SW 1271 (cell line): ENCODE results near the gene FUBP3.

Source experiments
- DNase-seq, 2 experiments: peaks; one replicate each; lab custom pipeline; 2025; lab: John Stamatoyannopoulos, UW

FUBP3 gene, protein sequence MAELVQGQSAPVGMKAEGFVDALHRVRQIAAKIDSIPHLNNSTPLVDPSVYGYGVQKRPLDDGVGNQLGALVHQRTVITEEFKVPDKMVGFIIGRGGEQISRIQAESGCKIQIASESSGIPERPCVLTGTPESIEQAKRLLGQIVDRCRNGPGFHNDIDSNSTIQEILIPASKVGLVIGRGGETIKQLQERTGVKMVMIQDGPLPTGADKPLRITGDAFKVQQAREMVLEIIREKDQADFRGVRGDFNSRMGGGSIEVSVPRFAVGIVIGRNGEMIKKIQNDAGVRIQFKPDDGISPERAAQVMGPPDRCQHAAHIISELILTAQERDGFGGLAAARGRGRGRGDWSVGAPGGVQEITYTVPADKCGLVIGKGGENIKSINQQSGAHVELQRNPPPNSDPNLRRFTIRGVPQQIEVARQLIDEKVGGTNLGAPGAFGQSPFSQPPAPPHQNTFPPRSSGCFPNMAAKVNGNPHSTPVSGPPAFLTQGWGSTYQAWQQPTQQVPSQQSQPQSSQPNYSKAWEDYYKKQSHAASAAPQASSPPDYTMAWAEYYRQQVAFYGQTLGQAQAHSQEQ

DNA sequence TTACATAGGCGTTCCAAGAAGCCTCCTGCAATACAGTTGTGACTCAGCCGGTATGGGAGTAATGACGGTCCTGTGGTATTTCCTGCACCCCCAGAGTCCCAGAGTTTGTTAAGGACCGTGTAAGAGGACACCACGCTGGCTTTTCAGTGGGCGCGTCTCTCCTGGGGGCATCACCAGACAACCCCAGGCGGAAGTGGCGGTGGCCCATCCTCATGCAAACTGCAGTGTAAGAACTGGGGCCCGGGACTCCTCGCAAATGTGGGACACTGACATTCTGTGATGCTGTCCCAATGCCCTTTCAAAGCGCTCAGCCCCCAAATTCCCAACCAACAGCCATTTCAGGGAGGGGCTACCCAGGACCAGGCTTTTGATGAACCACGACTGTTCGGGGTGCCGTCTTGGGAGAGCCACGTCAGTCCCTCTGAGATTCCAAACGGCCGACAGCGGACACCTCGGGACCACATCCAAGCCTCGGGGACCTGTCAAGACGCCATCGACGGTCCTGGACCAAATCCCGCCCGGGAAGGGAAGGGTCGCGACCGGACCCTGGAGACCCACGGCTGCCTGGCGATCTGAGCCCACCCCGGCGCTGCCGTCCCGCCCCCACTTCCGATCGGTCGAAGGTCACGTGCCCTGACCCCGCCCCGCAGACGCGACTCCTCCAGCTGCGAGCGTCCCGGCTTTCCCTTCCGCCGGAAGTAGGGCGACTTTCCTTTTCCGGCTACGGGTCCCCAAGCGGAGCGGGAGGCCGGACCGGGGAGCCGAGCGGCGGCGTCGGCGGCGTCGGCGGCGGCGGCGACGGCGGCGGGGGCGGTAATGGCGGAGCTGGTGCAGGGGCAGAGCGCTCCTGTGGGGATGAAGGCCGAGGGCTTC, at the start of gene FUBP3:
TSS of gene FUBP3 (plus strand) at position 713 of the 873 bp plus-strand sequence. CDS start at position 817, 104 bp downstream.
- peak; percentile 89 to 90 for DNase-seq

DNA sequence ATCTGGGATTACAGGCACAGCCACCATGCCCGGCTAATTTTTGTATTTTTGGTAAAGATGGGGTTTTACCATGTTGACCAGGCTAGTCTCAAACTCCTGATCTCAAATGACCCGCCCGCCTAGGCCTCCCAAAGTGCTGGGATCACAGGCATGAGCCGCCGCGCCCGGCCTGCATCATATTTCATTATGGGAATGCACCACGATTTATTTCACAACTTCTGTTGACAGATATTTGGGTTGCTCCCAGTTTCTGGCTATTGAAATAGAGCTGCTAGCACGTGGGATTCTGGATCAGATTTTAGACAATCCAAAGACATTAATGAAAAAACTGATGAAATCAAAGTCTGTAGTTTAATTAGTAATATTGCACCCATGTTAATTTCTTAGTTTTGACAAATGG, 48.4 kb upstream of the FUBP3 start:
- no peak for DNase-seq

DNA sequence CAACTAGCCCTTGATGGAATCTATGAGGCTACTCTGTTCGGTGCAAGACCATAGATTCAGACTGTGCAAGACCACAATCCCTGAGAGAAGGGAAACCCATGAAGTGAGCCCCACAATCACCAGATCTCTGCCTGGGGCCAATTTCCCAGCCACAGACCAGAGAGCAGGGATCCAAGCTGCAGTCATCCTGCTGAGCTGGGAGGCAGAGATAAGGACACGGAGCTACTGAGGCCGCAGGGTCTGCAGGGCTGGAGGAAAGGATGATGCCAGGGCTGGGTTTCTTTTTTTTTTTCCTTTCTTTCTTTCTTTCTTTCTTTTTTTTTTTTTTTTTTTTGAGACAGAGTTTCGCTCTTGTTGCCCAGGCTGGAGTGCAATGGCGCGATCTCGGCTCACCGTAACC, 47.7 kb upstream of the FUBP3 start:
- no peak for DNase-seq

DNA sequence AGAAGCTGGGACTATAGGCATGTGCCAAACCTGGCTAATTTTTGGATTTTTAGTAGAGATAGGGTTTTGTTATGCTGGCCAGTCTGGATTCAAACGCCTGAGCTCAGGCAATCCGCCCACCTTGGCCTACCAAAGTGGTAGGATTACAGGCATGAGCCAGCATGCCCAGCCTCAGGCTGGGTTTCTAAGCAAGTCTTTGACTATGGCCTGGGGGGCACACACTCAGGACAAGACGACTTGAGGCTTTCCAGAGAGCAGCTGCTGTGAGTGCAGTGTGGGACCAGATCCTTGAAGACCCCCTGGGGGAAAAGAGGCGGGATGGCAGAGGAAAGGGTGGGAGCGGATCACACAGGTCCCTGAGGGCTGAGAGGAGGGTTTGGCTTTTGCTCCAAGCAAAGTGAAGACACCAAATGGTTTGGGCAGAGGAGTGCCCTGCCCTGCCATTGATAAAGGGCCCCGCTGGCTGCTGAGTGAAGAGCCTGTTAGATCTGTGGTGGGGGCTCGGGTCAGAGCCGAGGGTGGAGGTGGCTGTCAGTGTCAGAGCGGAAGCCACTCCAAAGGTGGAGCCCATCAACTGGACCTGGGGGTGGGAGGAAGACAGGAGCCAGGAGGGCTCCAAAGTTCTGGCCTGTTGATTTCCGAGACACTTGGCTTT, 46.8 kb upstream of the FUBP3 start:
- no peak for DNase-seq

DNA sequence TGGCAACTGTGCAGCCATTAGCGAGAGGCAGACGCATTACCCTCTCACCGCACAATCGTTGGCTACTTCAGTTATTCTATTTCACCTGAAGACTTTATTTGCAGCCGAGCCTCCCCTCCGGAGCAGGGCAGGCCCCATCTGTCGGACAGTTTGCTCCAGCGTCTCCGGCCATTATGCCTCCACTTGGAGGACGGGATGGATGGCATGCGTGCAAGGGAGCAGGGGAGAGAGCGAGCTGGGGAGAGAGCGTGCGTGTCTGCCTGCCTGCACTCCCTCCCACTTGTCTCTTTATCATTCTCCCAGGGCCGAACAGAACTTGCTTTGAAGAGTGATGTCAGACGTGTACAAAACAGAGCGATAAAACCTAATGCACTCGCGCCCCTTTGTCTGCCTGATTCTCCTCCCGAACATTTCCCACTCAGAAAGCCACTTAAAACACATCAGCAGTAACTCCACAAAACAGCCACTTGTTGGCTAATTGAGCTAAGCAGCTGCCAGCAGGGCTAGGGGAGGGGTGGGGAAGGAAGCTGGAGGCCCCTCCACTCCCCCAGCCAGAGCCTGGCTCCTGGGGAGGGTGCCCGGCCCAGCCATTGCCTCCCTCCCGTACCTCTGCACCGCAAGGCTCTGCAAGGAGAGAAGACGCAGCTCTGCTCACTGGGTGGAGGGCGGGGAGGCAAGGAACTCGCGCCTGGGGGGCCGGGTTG, 43.4 kb upstream of the FUBP3 start:
- no peak for DNase-seq

DNA sequence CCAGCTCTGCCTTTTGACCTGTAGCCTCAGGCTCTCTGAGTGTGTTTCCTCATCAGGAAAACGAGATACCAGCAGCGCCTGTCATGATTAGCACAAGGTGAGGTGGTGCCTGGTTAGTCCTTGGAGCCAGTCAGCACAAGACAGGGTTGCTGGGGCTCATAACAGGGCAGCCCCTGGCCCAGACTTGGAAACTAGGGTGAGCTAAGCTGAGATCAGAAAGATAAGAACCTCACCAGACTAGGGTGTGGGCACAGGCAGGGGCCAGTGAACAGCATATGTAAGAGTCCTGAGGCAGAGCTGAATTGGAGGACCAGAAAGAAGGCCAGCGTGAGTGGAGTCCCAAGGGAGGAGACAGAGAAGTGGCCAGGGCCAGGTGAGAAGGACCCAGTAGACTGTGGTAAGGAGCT, 42.7 kb upstream of the FUBP3 start:
- no peak for DNase-seq

DNA sequence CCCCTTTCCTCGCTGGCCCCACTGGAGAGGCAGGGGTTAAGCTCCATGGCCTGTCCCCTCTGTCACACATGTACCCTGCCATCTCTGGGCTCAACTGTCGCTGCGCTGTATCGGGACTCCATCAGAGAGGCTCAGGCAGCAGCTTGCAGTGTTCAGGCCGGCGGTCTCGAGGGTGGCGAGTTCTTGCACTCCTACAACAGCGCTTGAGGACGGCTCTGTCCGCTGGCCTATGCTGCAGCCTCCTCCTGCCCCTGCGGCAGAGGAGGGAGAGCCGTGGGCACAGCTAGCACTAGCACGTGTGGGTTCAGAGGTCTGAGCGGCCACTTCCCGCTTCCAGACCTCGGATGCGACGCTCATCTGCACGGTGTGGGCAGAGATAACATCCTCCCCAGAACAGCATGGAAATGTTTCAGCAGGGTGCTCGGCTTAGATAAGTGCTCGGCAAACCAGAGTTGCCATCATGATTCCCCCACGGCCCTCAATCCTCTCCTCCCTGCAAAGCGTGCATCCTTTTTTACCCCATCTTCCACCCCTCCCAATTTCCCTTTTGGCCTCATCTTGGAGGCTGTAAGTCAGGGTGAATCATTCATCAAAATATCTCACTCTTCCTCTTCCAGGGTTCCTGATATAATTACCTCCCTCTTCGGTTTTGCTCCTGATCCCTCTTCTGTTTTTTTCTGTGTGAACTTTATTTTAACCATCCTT, 41.9 kb upstream of the FUBP3 start:
- DNase-seq: no peak

DNA sequence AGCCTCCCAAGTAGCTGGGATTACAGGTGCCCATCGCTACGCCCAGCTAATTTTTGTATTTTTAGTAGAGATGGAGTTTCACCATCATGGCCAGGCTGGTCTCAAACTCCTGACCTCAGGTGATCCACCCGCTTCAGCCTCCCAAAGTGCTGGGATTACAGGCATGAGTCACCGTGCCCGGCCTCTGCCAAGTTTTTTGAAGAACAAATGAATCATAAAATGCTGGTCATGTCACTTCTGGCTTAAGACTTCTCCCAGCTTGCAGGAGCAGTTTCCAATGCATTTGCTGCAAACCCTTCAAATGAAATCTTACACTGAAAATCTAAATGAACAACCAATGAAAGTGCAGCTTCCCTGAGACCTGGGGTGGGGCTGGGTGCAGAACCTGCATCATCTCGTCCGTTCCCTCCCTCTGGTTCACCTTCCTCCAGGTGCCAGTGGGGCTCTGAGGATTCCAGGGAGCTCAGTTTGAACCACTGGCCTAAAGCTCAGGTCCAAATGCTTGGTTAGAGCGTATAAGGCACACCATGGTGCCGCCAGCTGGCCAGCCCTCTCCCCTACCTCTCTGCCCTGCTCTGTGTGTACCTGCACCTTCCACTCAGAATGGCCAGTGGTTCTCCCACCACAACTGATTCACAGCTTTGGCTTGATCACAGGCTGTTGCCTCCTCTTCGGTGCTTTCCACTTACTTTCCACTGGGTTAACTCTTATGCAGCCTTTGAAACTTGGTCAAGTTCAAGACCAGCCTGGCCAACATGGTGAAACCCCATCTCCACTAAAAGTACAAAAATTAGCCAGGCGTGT, 39.8 kb upstream of the FUBP3 start:
- peak; percentile 27 to 44 for DNase-seq

DNA sequence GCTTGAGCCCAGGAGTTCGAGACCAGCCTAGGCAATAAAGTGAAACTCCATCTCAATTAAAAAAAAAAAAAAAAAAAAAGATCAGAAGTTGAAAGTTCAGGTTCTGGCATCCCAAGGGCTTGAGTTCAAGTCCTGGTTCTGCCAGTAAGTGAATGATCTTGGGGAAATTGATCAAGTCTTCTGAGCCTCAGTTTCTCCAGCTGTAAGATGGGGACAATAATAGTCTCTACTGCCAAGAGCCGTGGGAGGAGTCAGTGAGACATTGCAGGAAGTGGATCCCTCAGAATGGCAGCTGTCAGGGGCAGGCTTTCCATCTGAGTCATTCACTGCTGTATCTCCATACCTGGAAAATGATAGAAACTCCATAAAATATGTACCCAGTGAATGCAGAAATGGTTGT, 37.8 kb upstream of the FUBP3 start:
- DNase-seq: no peak

DNA sequence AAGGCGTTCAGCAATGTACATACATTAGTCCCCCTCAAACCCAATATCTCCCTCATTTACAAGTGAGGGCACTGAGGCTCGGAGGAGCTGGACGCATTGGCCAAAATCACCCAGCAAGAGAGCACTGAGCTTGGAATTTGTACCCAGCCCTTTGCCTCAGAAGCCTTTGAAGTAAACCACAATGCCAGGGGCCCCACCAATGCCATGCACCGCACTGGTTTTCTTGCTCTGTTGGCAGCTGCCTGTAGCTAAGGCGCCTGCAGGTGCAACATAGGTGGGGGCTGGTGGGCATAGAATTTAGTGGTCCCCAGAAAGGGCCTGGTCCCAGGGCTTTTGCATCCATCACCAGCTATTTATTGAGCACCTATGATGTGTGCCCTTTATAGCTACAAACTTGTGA, 37.3 kb upstream of the FUBP3 start:
- no peak for DNase-seq

DNA sequence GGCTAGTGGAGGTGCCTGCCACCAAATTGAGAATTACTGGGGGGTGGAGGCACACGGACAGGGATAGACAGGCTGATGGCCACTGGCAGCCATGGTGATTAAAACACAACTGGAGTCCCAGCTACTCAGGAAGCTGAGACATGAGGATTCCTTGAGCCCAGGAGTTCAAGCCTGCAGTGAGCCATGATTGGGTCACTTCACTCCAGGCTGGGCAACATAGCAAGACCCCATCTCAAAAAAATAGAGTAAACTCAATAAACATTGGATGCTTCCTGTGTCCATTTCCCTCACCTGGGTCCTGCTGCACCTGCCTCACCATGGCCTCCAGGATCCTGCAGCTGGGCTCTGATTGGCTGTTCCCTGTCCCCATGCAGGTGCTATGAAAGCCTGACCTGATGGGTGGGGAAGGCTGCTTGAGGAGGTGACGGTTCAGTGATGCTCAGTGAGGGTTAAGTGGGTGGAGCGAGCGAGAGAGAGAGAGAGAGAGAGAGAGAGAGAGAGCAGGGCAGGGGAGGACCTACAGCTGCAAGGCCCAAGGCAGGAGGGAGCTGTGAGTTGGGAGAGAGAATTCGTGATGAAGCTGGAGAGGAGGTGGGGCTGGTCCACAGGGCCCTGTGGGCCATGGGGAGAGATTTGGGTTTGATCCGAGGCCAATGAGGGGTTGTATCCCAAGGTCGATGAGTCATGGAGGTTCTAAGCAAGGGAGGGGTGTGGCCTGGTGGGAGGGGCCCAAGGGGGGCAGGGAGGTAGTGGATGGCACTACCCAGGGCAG, 36.7 kb upstream of the FUBP3 start:
- DNase-seq: no peak

DNA sequence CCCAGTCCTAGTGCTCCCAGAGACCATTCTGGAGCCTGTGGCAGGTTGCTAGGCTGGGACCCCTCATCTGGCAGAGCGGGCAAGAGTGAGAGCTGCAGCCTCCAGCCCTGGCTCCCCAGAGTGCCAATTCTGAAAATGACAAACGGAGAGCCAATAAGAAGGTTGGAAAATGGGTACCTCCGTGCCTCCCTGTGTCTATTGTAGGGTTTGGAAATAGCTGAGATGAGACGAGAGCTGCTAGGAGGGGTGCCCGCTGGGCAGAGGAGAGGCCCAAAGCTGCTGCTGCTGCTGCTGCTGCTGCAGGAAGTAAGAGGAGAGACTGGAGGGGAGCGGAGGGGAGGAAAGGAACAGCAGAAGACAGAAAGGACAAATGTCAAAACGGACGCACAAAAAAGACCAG, 36.0 kb upstream of the FUBP3 start:
- DNase-seq: no peak

DNA sequence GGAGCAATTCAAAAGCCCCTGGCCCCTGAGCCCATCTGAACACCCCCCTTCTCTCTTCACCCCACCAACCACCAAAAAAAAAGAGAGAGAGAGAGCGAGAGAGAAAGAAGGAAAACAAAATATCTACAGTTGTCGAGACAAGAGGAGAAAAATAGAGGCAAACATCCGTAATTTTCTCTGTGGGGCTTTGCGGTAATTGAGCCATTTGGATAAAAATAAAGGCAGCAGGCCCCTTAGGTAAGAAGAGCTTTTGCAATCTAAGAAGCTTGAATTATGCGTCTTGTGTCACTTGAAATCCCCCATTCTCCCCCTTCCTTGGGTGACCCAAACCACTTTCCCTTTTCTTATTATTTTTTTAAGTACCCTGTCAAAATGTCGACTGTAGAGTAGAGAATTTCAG, 35.5 kb upstream of the FUBP3 start:
- no peak for DNase-seq

DNA sequence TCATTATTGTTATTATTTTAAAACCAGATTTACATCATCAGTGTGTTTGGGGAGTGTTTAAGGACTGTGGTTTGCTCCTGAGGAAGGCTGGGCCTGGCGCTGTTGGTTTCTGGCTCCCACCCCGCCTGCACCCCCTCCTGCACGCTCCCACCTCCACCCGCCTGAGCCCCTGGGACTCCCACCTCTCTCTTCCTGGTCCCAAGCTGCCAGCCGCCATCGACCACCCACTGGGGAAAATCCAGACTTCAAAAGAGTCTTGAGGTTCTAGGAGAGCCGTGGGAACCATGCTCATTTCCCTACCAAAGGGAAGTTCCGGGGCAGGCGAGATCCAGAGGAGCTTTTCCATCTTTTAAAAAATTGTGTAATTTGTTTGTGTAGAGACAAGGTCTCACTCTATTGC, 35.0 kb upstream of the FUBP3 start:
- no peak for DNase-seq

DNA sequence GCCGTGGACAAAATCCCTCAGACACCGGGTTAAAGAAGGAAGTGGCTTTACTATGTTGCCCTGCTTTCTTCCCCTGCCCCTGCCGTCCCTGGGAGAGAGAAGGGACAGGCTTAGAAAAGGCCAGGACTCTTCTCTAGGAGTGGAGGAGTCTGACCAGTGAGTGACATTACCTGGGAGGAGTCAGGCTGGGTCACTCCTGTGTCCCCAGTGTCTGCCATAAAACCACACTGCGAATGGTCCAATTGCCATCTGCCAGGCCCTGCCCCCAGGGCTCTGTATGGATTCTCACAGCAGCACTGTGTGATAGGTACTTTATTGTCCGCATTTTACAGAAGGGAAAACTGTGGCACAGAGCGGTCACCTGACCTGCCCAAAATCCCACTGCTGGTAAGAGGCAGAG, 31.3 kb upstream of the FUBP3 start:
- no peak for DNase-seq

DNA sequence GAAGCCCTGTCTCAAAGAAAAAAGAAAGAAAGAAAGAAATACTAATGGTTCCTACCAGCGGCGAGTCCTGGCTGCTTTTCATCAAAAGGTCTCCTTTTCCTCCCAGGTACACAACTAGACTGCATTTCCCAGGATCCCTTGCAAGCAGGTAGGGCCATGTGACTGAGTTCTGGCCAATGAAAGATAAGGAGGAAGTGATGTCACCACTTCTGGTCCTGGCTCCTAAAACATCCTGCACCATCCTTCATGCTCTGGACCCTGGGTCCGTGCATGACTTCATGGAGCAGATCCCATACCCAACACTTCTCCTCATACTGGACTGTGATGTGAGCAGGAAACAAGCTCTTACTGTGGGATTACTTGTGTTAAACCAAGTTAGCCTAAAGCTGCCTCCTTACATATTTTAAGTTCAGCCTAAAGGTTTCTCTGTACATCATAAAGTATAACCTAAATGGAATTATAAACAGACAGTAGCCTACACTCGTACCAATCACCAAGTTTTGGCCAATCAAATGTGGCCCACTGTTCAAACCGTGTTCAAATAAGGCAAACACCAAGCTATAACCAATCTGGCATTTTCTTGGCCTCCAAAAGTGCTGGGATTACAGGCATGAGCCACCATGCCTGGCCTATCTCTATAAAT, 30.2 kb upstream of the FUBP3 start:
- DNase-seq: peak; percentile 26 to 74

DNA sequence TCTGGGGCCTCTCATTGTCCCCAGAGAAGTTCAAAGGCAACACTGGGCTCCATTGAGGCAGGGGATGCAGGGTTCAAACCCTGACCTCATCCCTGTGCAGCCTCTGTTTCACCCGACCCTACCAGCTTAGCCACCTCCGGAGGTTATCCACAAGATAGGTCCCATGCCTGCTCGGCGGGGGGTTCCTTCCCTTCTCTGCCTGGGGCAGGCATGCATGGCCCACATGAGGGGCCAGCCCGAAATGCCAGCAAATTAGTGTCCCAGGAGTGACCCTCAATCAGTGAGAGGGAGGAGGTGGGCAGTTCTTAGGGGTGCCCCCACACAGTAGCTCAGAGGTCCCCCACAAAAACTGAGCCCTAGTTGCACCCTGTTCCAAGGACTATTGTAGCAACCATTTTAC, 24.8 kb upstream of the FUBP3 start:
- no peak for DNase-seq

DNA sequence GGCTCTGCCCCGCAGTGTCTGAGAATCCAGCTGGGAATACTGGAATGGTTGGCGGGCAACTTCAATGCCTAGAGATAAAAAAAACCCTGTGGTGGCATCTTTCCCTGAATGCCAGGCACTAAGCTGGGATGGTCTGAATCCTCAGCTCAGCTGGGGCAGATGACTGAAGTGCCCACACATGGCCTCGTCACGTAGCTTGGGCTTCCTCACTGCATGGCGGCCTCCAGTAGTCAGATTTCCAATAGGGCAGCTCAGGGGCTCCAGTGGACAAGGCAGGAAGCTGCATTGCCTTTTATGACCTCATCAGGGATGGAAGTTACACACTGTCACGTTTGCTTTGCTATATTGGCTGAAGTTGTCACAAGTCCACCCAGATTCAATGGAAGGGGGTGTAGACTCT, 24.3 kb upstream of the FUBP3 start:
- DNase-seq: no peak

DNA sequence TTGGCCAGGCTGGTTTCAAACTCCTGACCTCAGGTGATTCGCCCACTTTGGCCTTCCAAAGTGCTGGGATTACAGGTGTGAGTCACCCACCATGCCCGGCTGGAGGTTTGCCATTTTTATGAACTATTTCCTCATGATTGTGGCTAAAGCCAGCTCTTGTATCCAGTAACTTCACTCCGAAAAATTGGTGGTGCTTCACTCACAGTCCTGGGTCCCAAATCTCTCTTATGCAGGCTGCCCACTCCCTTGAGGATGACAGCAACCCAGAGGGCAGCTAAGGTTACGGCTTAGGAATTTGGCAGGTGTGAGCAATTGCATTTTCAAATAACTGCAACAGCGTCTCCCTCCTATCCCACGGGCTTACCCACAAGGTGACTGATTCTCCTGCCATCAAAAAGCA, 23.4 kb upstream of the FUBP3 start:
- no peak for DNase-seq
